ENCODE data around the gene TFCP2.
A peak's percentile ranks its signal among the peaks of the same experiment; 100 is the strongest.

TFCP2 gene

DNA sequence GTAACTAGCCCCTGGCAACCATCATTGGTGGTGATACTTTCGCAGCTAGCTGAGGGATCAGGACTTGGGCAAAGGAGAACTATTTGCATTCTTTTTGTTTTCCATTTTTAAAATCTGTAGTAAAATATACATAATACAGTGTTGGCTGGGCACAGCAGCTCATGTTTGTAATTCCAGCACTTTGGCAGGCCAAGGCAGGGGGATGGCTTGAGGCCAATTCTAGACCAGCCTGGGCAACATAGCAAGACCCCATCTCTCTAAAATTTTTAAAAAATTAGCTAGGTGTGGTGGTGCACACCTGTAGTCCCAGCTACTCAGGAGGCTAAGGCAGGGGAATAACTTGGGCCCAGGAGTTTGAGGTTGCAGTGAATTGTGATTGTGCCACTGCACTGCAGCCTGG lies 20.0 kb downstream of the TFCP2 start:
- DNase-seq, result no peak

DNA sequence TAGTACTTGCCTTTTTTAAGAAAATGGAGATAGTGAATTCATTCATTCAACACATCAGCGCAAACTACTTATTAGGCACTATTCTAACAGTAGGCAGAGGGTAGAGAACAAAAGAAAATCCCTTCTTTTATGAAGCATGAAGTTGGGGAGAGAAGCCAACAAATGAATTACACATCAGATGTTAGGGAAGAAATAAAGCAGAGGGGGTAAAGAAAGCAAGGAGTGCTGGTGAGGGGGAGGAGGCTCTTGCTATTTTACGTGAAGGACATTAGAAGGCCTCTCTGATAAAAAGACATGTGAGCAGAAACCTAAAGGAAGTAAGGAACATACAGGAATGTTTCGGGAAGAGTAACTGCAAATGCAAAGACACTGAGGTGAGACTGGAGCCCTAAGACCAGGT lies 22.2 kb downstream of the TFCP2 start:
- no peak for DNase-seq

DNA sequence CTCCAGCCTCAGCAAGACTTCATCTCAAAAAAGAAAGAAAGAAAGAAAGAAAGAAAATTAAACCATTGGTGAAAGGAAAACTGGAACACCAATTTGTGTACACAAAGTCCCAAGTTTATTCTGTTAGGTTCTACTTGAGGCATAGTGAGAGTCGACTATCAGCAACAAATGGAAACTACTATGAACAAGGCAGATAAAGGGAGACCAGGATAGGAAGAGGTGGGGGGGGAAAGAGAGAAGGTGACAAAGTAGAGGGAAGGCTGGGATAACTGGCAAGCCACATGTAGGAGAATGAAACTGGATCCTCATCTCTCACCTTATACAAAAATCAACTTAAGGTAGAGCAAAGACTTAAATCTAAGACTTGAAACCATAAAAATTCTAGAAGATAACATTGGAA lies 25.6 kb downstream of the TFCP2 start:
- no peak for DNase-seq

DNA sequence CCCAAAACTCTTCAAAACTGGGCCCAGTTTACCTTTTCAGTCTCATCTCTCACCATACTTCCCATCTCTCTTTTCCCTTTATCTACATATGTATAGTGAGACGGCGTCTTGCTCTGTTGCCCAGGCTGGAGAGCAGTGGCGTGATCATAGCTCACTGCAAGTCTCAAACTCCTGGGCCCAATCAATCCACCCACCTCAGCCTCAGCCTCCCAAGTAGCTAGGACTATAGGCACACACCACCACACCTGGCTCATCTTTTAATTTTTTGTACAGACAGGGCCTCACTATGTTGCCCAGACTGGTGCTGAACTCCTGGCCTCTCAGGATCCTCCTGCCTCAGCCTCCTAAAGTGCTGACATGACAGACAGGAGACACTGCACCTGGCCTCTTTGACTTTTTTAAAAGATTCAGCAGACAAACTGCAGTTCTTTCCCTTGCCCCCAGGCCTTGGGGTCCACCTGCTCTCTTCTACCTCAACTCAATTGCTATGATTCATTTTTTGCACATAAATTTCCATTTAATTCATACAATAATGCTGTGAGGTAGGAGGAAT lies 33.6 kb downstream of the TFCP2 start:
- no peak for DNase-seq

DNA sequence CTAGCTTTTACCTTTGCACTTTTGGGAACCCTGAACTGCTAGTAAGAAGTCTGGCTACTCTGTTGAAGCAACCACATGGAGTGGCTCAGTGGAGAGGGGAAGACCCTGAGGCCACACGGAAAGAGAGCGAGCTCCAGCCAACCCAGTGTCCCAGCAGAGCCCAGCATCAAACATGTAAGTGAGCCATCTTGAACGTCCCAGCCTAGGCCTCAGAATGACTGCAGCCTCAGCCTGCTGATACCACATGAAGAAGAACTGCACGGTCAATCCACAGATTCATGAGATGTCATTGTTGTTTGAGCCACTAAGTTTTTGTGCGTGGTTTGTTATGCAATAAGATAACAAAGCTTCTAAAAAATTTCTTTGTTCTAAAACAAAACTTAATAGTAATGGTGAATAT lies 40.2 kb downstream of the TFCP2 start:
- DNase-seq, result no peak

DNA sequence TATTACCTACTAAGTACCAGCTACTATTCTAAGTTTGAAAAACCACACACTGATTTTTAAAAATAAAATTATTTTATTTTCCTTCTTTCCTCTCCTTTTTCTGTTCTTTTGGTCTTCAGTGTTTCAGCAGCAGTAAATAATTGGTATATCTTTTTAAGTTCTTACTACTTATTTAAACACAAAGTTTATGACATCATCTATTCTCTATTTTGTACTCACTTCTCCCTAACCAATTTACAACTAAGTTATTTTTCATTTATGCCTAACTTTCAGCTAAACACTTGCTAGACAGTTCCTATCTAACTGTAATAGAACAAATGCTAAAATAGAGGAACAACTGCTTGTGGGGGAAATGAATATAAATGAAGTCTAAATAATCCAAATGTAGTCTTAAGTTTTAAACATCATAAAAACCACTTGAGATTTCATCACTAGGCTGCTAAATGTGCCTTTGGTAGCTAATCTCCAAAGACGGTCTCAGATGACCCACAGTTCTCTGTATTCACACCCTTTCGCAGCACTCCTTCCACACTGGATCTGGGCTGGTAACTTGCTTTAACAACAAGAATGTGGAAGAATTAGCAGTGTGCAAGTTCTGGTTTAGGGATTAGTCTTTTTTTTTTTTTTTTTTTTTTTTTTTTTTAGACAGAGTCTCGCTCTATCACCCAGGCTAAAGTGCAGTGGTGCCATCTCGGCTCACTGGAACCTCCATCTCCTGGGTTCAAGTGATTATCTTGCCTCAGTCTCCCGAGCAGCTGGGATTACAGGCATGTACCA lies 41.0 kb downstream of the TFCP2 start:
- no peak for DNase-seq

DNA sequence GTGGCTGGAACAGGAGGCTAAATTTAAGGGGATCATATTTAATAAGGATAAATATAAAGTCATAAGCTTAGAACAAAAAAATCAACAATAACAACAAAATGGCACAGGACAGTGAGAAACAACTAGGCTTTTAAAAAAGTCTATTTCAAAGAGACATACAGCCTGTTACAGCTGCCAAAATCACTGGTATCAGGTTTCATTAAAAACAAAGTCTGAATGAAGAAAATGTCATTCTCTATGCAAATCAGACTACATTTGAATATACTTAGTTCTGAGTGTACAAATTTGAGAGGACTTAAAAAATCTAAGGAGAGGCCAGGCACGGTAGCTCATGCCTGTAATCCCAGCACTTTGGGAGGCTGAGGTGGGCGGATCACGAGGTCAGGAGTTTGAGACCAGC lies 44.0 kb downstream of the TFCP2 start:
- no peak for DNase-seq

DNA sequence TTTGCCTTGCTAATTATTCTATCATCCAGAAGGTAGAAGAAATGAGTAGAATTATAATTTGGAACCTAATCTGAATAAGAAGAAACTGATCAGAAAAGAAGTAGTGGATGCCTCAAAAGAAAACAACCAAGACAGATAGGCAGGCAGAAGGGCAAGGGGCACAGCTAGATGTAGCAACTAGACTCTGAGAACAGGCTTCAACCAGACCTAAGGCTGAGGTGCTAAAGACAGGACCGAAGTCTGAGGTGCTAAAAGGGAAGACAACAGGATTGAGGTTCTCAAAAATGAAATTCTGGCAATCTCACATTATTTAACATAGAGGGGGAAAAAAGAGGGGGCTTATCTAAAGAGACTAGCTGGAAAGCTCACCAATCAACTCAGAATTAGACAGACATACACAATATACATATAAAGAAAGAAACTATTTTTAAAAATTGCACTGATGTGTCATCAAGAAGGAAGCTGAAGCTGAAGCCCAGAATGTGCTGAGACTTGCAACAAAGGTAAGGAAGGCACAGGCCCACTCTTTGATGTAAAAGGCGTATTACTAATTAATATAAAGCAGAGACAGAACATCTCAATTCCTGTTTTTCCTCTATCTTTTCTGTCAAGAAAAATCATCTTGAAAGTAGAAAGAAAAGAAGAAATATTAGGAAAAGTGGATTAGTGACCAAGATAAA lies 45.7 kb downstream of the TFCP2 start:
- DNase-seq, result no peak

DNA sequence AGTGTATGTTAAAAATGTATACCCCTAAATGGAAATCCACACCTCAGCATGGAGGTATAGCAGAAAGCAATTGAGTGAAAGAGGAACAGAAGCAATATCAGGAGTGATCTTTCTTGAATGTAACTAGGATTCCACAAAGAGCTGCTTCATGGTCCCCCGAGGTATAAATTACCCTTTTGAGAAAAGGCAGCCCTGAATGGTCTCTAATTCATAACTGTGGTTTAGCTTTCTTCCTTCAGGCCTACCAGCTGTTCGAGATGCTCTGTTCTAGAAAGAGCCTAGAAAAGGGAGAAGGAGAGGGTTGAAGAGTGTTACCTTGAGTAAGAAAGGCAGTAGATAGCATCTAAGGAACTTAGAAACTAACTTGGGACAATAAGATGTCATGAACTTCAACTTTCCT lies 46.6 kb downstream of the TFCP2 start:
- no peak for DNase-seq

DNA sequence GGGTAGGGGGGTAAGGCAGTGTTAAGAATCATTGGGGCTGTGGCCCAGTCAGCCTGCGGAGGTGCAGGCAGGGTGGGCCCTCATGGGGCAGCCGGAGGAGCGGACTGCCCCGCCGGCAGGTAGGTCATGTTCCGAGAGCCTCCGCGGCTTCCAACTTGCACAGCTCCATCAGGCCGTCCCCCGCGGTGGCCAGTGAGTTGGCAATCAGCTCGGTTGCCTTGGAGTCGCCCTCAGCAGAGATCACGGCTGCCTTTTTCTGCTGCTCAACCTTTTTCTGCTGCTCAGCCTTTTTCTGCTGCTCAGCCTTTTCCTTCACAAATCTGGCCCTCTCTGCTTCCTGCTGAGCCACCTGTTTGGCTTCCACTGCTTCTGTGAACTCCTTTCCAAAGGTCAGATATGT lies 48.4 kb downstream of the TFCP2 start:
- DNase-seq, result no peak

DNA sequence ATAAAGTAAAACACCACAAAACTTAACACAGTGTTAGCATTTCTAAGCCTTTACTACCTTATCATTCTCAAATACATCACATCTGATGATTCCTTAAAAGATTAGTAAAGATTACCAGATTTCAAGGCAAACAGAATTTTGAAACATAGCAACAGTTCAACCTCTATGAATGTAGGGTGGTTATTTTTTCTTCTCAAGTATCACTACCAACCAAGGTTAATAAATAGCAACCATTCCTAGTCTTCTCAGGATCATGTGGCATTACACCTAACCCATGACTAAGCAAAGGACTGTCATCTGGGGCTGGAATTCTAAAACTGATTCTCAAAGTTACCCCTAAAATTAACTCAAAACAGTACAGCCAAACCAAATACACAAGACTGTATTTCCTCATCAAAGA lies 50.1 kb downstream of the TFCP2 start:
- DNase-seq, result no peak

DNA sequence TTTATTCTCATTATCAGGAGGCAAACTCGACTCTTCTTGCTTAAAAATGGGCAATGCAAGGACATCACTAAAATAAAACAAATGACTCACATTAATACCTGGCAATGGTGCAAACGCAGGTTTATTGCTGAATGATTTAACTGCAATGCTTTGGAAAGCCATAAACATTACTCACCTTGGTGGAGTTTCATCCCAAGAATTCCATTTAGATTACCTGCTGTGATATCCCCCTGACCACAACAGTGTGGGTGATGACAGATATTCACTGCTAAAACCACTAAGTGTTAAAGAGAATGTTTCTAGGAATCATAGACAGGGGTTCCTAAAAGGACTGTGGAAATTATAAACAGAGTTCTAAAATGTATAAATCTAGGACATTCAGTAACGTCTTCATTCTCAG lies 54.2 kb downstream of the TFCP2 start:
- no peak for DNase-seq

DNA sequence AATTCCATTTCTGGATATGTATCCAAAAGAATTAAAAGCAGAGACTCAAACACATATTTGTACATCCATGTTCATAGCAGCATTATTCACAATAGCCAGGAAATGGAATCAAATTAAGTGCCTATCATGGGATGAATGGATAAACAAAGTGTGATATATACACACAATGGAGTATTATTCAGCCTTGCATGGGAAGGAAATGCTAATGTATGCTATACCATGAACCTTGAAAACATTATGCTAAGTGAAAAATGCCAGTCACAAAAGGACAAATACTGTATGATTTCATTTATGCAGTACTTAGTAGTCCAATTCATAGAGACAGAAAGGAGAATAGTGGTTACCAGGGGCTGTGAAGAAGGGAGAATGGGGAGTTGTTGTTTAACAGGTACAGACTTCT lies 57.4 kb downstream of the TFCP2 start:
- DNase-seq, result no peak

DNA sequence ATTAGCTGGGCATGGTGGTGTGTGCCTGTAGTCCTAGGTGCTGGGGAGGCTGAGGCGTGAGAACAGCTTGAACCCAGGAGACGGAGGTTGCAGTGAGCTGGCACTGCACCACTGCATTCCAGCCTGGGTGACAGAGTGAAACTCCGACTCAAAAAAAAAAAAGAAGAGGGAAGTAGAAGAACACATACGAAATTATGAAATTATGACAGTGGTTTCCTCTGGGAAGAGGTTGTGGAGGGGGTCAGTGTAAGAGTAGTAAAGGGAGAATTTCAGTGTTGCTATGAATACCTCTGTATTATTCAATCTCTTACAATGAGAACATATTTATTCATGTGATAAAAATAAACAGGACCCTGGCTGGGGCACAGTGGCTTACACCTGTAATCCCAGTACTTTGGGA lies 64.8 kb downstream of the TFCP2 start:
- DNase-seq, result no peak

DNA sequence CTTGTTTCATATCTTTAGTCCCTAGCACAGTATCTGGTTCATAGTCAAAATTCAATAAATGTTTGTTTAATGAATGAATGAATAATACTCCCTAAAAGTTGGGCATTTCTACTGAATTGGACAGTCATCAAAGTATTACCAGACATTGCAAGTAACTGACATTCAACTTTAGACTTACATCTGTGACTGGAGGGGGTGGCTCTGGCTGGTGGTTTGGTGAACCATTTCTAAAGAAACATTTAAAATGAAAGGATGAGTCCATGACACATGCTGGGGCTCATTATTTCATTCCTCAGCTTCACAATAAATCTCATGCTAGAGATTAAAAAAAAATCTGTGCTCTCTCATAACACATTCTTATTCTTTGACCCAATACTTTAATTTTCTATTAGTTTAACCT lies 69.0 kb downstream of the TFCP2 start:
- no peak for DNase-seq

DNA sequence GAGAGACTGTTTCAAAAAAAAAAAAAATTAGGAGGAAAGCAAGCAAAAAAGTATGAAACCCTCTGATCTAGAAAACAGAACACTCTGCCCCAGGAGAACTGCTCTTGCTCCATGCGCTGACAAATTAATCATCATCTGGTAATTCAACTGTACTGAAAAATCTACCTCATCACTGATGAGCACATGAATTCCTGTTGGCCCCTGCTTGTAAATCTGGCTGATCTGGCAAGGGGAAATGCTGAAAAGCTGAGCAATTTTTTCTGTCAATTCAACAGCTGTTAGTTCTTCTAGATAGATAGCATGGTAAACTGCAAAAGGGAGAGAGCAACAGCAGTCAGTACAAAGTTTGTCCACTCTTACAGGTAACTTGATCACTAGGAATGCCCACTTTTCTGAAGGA lies 74.3 kb downstream of the TFCP2 start:
- DNase-seq, result no peak

DNA sequence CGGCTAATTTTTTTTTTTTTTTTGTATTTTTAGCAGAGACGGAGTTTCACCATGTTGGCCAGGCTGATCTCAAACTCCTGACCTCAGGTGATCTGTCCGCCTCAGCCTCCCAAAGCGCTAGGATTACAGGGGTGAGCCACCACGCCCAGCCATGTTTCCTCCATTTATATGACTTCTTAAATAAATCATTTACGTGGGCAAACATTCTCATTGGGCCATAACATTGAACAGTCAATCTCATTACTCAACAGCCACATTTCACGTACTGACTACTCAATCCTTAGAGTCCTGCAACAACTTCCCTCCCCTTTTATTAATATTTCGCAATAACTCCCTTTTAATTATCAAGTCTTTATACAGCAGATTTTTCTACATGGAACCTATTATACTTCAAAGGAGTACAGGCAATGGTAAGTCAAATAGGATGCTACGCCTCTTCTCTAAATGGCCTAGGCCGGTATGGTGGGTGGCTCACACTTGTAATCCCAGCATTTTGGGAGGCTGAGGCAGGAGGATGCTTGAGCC lies 82.2 kb downstream of the TFCP2 start:
- DNase-seq, result no peak

DNA sequence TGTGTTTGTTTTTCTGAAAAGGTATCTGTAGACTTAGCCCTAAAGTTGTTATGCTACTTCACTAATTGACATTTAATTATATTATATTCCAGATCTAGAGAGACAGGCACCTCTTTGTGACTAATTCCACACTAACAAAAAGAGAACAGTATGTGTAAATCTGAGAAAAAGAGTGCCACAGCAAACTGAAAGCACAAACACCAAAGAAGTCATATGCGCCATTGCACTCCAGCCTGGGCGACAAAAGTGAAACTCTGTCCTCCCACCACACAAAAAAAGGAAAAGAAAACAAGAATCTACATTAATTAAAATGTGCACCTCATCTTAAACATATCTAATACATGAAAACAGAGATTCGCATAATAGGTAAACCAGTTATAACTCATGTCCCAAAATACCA lies 85.1 kb downstream of the TFCP2 start:
- DNase-seq, result no peak

DNA sequence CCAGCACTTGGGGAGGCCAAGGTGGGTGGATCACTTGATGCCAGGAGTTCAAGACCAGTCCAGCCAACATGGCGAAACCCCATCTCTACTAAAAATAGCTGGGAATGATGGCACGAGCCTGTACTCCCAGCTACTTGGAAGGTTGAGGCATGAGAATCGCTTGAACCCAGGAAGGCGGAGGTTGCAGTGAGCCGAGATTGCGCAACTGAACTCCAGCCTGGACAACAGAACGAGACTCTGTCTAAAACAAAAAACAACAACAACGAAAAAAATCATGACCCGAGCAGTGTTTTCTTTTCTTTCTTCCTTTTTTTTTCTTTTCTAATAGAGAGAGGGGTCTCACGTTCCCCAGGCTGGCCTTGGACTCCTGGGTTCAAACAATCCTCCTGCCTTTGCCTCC lies 86.0 kb downstream of the TFCP2 start:
- no peak for DNase-seq

DNA sequence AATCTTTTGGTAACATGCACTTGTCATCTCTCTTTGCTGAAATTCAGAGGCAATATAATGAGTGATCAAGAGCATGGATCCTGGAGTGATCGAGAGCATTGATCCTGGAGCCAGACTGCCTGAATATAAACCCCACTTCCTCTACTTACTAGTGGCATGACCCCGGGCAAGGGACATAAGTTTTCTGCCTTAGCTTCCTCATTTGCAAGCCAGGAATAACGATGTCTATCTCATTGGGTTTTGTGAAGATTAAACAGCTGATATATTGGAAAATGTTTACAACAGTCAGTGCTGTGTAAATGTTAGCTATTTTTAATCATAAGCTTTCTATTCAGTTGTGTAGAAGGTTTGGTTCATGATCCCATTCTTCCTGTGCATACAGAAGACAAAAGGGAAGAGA lies 87.2 kb downstream of the TFCP2 start:
- no peak for DNase-seq

DNA sequence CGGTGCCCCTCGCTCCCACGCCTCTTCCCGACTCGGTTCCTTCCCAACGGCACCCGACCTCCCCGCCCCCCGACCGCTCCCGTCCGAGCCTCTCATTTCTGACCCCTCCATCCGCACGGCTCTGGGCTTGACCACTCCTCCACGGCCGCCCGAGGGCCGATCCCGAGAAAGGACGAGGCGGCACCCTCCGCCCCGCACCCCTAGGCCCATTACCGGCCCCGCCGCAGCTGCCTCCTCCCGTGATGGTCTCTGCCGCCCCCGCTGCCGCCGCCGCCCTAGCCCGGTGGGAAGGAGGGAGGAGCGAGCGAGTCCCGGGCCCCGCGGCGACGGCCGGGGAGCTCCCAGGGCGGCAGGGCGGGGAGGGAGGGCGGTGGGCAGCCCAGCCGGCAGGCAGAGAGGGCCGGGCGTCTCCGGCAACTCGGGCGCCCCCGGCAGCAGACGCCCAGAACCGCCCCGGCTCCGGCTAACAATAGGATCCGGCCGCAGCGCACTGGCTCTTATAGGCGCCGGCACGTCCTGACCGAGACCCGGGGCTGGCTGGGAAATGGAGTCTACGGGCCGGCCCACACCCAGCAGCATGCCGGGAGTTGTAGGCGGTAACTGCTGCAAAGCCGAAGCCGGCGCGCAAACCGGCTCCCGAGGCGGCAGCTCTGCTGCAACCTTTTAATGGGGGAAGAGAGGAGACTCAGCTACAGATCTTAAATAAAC lies 89.7 kb downstream of the TFCP2 start, which contains the start of gene CSRNP2:
Gene CSRNP2, minus strand, starts transcription at position 471 of the 708 bp plus-strand sequence. CDS start 7,035 bp downstream, outside the sequence.
- DNase-seq, result peak; percentile 89

DNA sequence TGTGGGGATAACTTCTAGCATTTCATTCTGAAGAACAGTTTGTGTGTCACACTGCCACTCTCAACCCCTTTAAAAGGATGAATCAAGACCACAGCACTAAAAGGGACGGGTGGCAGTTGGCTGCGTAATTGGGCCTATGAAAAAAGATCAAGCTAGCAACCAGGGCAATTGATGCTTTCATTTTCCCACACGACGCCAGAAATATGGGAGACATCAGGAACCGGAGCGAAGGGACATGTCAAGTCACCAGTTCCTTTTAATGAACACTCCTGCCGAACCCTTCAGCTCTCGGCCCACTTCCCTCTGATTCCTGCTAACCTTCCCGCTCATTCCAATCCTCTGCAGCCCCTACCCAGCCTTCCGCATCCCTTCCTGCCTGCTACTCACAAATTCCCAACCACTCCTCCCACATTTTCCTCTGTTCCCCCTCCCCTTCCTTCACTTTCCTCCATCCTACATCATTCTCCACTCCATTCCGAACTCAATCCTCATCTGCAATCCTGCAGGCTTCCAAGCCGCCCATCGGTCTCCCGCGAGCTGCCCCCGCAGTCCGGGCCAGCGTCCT lies 90.3 kb downstream of the TFCP2 start:
- DNase-seq, result no peak

DNA sequence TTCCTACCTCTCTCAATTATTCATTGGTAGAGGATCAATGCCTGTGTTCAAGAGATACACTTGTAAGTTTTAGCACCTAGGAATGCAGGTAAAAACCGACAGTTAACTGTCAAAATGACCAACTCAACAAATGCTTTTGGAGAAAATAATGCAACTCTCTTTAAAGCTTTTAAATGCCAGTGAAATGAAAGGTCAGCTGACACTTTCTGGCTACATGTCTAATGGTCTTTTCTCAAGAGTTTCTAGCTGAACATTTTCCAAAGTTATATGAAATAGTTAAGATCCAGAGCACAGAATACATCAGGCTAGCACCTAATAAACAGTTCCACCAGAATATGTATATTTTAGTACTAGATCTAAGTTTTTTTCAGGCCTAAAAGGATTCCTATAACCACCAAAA lies 91.5 kb downstream of the TFCP2 start:
- no peak for DNase-seq

All from NCI-H187 treated with DMSO at 0.1 percent for 48 hours (cell line).